Neural cell (in vitro differentiated cells): ENCODE measurements around the gene M1AP. TPM values are rescaled to one million over a fixed set of nuclear protein-coding genes. Genes with fewer than 3 reads are reported as not detected.

Source experiments
- H2AFZ ChIP-seq: fragments of 200-600, 300-800 bp; sonication (generic), shearing (Covaris generic); 2 replicates; pipeline ENCODE4 v1.6.0; 2014; ENCODE audit warnings: low read depth, mild to moderate bottlenecking, antibody characterized with exemption, low read length, moderate library complexity
- H3F3A ChIP-seq: fragments of 200-600 bp; shearing (Covaris generic); 2 replicates; pipeline ENCODE4 v1.6.1; 2016; ENCODE audit warnings: mild to moderate bottlenecking, moderate library complexity, mixed read lengths, antibody characterized with exemption, low read length; ENCODE audit not compliant: insufficient read depth, poor library complexity, severe bottlenecking
- H3K27ac ChIP-seq: fragments of 200-600, 300-800 bp; sonication (generic), shearing (Covaris generic); 2 replicates; pipeline ENCODE4 v1.5.1; 2014; ENCODE audit warnings: mild to moderate bottlenecking, low read length, moderate library complexity
- H3K27me3 ChIP-seq: fragments of 300-800, 200-600 bp; sonication (generic), shearing (Covaris generic); 2 replicates; pipeline ENCODE4 v1.6.0; 2014; ENCODE audit warnings: mild to moderate bottlenecking, low read depth, low read length, moderate library complexity; ENCODE audit not compliant: insufficient read depth
- H3K36me3 ChIP-seq: fragments of 300-800, 200-600 bp; sonication (generic), shearing (Covaris generic); 2 replicates; pipeline ENCODE4 v1.5.1; 2014; ENCODE audit warnings: mild to moderate bottlenecking, antibody characterized with exemption, low read length, moderate library complexity; ENCODE audit not compliant: insufficient read depth
- H3K4me2 ChIP-seq: fragments of 300-800, 200-600 bp; sonication (generic), shearing (Covaris generic); 2 replicates; pipeline ENCODE4 v1.6.0; 2014; ENCODE audit warnings: mild to moderate bottlenecking, low read length
- H3K4me3 ChIP-seq: fragments of 300-800, 200-600 bp; sonication (generic), shearing (Covaris generic); 2 replicates; pipeline ENCODE4 v1.5.1; 2014; ENCODE audit warnings: mild to moderate bottlenecking, low read length, moderate library complexity
- H3K79me2 ChIP-seq: fragments of 200-600 bp; shearing (Covaris generic); replicated peaks from 2 replicates; pipeline ENCODE4 v1.6.0; 2014; ENCODE audit warnings: mild to moderate bottlenecking, low read length, moderate library complexity; ENCODE audit not compliant: insufficient read depth
- H3K9ac ChIP-seq: fragments of 300-800, 200-600 bp; sonication (generic), shearing (Covaris generic); 2 replicates; pipeline ENCODE4 v1.6.1; 2016; ENCODE audit warnings: mild to moderate bottlenecking, low read length, mixed read lengths
- H3K9me2 ChIP-seq: fragments of 200-600 bp; shearing (Covaris generic); 2 replicates; pipeline ENCODE4 v1.6.1; 2016; ENCODE audit warnings: mild to moderate bottlenecking, low read length, mixed read lengths; ENCODE audit not compliant: insufficient read depth
- H3K9me3 ChIP-seq: fragments of 200-600, 300-800 bp; sonication (generic), shearing (Covaris generic); 2 replicates; pipeline ENCODE4 v1.6.1; 2016; ENCODE audit warnings: mild to moderate bottlenecking, mixed run types, low read length, moderate library complexity, mixed read lengths
- H4K20me1 ChIP-seq: fragments of 200-600 bp; shearing (Covaris generic); 2 replicates; pipeline ENCODE4 v1.6.1; 2016; ENCODE audit warnings: mild to moderate bottlenecking, mixed run types; ENCODE audit not compliant: insufficient read depth
- CTCF ChIP-seq: fragments of 450-650 bp; IDR thresholded peaks from 2 replicates; pipeline ENCODE4 v1.5.1; 2014; ENCODE audit warnings: antibody characterized with exemption, mild to moderate bottlenecking, moderate library complexity; ENCODE audit not compliant: poor library complexity, severe bottlenecking
- EP300 ChIP-seq: fragments of 450-650 bp; conservative IDR thresholded peaks from 2 replicates; pipeline ENCODE4 v1.6.1; 2014; ENCODE audit warnings: antibody characterized with exemption, mild to moderate bottlenecking, moderate library complexity; ENCODE audit not compliant: poor library complexity, severe bottlenecking
- EZH2 ChIP-seq: fragments of 200-600, 300-800 bp; shearing (Covaris generic), sonication (generic); IDR thresholded peaks from 2 replicates; pipeline ENCODE4 v1.6.1; 2014; ENCODE audit warnings: antibody characterized with exemption, low read length, borderline replicate concordance, mild to moderate bottlenecking; ENCODE audit not compliant: insufficient read depth, poor library complexity, severe bottlenecking
- POLR2AphosphoS5 ChIP-seq: IDR thresholded peaks from 2 replicates; pipeline ENCODE4 v1.6.1; 2012
- RAD21 ChIP-seq: fragments of 450-650 bp; conservative IDR thresholded peaks from 2 replicates; pipeline ENCODE4 v1.6.1; 2014; ENCODE audit warnings: antibody characterized with exemption, mild to moderate bottlenecking, moderate library complexity
- REST ChIP-seq: IDR thresholded peaks from 2 replicates; pipeline ENCODE4 v1.6.1; 2012; ENCODE audit warnings: borderline replicate concordance
- SMC3 ChIP-seq: fragments of 450-650 bp; conservative IDR thresholded peaks from 2 replicates; pipeline ENCODE4 v1.6.1; 2014; ENCODE audit warnings: antibody characterized with exemption, mild to moderate bottlenecking, moderate library complexity; ENCODE audit not compliant: poor library complexity
- TAF1 ChIP-seq: IDR thresholded peaks from 2 replicates; pipeline ENCODE4 v1.6.1; 2012; ENCODE audit warnings: low read depth
- polyA plus RNA-seq: library from polyadenylated mRNA; depleted of rRNA; stranded (reverse); fragments of >200 nt; gene quantifications from 2 replicates; pipeline ENCODE4 v1.2.3, GENCODE V29; 2014

The M1AP gene
- polyA plus RNA-seq, 1 donor from 2014 or later: not detected

DNA sequence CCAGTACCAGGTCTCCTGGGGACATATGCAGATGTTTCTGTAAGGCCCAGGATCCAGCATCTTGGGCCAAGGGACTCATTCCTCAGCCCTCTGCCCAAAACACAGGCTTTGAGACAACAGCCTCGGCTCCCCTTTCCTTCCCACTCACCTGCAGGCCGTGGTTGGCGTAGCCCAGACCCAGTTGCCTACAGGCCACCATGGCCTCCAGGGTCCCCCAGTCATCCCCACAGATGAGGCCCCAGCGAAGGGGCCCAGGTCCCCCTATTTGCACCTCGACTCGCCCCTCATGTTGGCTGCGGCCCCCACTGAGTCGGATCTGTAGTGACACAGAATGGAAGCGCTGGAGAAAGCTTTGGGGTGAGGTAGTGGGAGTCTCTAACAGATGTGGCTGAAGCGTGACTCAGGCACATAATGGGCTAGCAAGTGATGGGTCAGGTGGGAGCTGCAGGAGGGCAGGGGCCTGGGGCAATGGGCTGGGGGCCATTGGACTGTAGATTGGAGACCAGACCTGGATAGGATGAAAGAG is 112.6 kb downstream of the M1AP start:
- Histone ChIP-seq H3K4me2 (no peak overlapping the region), H3K9me2 (no peaks in the 10 kb centered on the region), H3K9ac (no peak overlapping the region), H4K20me1 (no peaks in the 10 kb centered on the region), H2AFZ (no peak overlapping the region), H3K27ac (no peak overlapping the region), H3K79me2 (peaks cover 3% of the 10 kb centered on the region), H3F3A (no peaks in the 10 kb centered on the region), H3K27me3 (no peaks in the 10 kb centered on the region), H3K36me3 (no peaks in the 10 kb centered on the region), H3K9me3 (no peaks in the 10 kb centered on the region), H3K4me3 (no peak overlapping the region)
- TF ChIP-seq REST (no peak), POLR2AphosphoS5 (no peak), CTCF (no peak), TAF1 (no peak), EZH2 (no peak), SMC3 (no peak), RAD21 (no peak)

GRCh38 chr2:74534411-74534810 is 113.7 kb downstream of the M1AP start:
- Histone ChIP-seq H3K4me2 (no peak overlapping the region), H3F3A (no peaks in the 10 kb centered on the region), H2AFZ (no peak overlapping the region), H3K9me2 (no peaks in the 10 kb centered on the region), H3K27me3 (no peaks in the 10 kb centered on the region), H3K36me3 (no peaks in the 10 kb centered on the region), H3K79me2 (peaks cover 3% of the 10 kb centered on the region), H4K20me1 (no peaks in the 10 kb centered on the region), H3K4me3 (no peak overlapping the region), H3K9ac (no peak overlapping the region), H3K27ac (no peak overlapping the region), H3K9me3 (no peaks in the 10 kb centered on the region)
- TF ChIP-seq CTCF: no peak
- no peak for TF ChIP-seq SMC3
- TF ChIP-seq EP300: no peak
- TF ChIP-seq REST: no peak
- no peak for TF ChIP-seq TAF1
